Hematopoietic multipotent progenitor cell treated with erythropoietin and hydrocortisone succinate and interleukin-3 and kit ligand, for 17 days (in vitro differentiated cells): ENCODE data around the gene PUS1.
A peak's percentile ranks its signal among the peaks of the same experiment; 100 is the strongest.
"Not testable (repeated sequence)": the region's sequence is repeated elsewhere in the genome, so short reads cannot be mapped to it uniquely, and the experiment has no call there.

ENCODE experiments used
- DNase-seq: peaks from one replicate; pipeline ENCODE4 v3.0.0-alpha.2; 2015; ENCODE audit warnings: low spot score

The PUS1 gene

DNA sequence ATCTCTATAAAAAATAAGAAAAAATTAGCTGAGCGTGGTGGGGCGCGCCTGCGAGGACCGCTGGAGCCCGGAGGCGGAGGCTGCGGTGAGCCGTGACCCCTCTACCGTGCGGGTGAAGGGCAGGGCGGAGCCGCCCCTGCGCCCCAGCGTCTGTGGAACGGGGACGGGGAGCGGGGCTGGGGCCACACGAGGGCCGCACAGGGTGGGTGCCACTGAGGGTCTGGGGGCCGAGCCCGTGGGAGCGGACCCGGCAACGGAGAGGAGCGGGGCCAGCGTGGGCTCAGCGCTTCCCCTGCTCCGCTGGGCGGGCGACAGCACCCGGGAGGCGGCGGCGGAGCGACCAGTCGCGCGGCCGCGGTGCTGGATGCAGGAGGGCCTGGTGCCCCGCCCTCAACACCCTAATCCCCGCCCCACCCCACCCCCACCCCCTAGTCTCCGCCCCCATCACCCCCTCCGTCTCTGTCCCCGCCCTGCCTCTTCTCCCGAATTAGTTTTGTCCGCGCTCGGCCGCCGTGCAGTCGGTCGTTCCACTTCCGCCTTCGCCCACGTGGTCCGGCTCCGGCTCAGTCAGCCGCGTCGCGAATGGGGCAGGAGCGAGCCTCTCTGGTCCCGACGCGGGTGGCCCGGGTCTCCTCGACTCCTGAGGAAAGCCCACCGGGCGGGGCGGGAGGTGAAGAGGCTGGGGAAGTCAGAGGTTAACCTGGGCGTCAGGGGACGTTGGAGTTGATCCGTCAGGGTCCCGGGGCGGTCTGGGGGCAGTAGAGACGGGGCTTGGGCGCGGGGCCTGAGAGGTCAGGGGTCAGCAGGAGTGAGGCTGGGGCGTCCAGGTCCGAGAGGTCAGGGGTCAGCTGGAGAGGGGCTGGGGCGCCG lies at the start of gene PUS1:
PUS1 (plus strand) TSS at position 566 of the 870 bp plus-strand sequence. CDS start 447 bp downstream, outside the sequence.
- peak; percentile 87 for DNase-seq

DNA sequence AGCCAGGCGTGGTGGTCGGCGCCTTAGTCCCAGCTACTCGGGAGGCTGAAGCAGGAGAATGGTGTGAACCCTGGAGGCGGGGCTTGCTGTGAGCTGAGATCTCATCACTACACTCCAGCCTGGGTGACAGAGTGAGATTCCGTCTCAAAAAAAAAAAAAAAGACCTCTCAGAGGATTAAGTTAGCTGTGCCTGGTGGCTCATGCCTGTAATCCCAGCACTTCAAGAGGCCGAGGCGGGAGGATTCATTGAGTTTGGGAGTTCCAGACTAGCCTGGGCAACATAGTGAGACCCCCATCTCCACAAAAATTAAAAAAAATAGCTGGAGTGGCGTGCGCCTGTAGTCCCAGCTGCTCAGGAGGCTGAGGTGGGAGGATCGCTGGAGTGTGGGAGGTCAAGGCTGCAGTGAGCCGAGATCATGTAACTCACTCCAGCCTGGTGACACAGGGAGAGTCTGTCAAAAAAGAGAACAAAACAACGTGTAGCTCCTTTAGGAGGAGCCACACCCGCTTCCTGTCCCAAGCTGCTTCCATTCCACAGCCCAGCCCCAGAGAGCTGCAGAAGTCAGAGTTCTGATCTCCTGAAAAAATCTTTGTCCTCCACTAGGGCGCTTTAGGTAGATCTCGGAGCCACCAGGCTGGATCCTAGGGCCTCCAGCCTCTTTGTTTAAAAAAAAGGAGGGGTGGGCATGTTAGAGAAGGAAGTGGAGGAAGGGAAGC lies 46.1 kb upstream of the PUS1 start:
- no peak for DNase-seq

DNA sequence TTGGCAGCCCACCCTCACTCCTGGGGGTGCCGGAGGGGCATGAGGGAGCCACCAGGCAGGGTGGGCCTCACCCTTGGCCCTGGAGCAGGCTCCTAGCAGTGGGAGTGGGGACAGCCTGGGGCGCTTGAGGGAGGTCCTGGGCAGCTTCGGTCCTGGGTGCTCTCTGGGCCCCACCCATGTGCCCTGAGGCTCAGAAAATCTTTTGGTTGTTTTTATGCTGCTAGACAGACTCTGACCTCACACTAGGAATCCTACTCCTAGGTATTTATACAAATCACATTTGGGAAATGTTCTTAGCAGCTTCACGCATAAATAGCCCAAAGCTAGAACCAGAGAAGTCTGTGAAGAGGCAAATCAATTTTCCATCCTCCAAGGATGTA lies 45.6 kb upstream of the PUS1 start:
- DNase-seq = no peak

DNA sequence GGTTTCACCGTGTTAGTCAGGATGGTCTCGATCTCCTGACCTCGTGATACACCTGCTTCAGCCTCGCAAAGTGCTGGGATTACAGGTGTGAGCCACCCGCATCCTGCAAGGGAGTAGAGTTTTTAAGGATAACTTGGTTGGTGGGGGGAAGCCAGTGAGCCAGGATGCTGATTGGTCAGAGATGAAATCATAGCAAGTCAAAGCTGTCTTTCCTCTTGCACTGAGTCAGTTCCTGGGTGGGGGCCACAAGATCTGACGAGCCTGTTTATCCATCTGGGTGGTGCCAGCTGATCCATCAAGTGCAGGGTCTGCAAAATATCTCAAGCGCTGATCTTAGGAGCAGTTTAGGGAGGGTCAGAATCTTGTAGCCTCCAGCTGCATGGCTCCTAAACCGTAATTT lies 44.0 kb upstream of the PUS1 start:
- not testable (repeated sequence) for DNase-seq

DNA sequence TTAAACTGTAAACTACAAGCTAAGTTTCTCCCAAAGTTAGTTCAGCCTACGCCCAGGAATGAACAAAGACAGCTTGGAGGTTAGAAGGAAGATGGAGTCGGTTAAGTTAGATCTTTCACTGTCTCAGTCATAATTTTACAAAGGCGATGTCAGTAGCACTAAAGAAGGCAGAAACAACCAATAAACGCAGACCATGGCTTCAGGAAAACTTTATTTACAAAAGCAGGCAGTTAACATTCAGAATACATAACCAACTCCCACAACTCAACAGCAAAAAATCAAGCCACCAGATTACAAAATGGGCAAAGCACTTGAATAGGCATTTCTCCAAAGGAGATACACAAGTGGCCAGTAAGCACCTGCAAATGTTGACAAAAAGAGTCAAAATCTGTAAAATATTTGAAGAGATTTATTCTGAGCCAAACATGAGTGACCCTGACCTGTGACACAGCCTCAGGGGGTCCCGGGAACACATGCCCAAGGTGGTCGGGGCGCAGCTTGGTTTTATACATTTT lies 43.5 kb upstream of the PUS1 start:
- DNase-seq = no peak

DNA sequence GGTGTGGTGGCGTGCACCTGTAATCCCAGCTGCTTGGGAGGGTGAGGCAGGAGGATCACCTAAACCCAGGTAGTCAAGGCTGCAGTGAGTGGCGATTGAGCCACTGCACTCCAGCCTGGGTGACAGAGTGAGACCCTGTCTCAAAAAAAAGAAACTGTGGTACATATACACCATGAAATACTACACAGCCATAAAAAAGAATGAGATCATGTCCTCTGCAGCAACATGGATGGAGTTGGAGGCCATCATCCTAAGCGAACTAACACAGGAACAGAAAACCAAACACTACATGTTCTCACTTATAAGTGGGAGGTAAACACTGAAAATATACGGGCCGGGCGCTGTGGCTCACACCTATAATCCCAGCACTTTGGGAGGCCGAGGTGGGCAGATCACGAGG lies 37.4 kb upstream of the PUS1 start:
- DNase-seq = not testable (repeated sequence)

DNA sequence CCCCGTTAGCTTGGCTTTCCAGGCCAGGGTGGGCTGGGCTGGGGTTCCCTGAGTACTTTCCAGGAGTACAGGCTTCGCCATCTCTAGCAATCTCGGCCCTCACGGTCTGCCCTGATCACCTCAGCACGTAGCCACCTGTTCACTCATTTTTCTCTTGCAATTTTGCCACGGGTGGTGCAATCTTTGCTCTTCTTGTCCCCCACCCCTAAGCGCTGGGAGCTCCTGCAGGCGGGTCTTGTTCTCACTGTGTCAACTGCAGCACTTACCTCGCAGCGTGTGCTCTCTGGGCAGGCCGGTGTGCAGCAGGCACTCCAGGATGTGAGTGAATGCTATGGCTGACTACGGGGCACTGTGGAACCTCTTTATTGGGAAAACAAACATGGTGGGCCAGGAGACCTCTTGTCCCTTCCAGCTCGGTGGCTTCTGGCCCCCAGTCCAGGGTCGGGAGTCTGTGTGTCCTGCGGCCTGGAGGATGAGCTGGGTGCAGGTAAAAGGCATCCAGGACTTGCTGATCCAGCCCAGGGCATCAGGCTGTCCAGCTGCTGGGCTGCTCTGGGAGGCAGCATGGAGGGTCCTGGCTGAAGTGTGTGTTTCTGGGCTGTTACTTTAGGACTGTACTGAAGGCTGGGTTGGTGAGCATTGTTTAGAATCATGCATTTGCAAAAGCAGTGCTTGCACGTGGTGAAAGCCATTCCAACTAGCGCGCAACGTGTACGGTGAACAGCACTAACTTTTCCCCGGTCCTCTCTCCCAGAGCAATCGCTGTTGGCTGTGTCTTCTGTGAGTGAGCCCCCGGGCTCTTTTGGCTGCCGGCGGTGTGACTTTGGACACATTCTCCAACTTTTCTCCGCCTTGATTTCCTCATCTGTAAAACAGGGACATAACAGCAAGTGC lies 36.1 kb upstream of the PUS1 start:
- no peak for DNase-seq

DNA sequence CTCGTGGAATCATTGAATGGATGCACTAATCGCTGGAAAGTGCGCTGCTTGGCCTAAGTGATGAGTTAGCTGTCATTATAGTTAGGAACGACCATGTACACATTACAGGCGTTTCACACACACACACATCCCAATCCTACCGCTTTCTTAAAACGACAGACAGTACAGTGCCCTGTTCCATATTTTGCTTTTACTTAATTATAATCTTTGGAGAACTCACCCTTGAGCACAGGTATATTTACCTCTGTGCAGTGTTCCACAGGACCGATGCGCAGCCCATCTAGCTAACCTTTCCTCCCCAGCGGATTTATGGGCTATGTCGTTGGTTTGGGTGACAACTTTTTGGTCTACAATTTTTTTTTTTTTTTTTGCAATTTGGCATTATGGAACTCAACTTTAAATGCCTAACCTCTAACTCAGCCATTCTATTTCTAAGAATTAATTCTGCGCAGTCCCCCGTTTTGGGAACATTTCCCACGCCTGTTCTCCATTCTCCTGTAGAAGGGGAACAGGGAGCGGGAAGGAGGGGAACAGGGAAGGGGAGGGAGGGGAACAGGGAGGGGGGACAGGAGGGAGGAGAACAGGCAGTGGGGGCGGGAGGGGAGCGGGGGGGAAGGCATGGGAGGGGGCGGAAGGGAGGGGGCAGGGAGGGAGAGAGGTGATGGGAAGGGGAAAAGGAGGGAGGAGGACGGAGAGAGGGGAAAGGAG lies 35.3 kb upstream of the PUS1 start:
- DNase-seq = no peak

DNA sequence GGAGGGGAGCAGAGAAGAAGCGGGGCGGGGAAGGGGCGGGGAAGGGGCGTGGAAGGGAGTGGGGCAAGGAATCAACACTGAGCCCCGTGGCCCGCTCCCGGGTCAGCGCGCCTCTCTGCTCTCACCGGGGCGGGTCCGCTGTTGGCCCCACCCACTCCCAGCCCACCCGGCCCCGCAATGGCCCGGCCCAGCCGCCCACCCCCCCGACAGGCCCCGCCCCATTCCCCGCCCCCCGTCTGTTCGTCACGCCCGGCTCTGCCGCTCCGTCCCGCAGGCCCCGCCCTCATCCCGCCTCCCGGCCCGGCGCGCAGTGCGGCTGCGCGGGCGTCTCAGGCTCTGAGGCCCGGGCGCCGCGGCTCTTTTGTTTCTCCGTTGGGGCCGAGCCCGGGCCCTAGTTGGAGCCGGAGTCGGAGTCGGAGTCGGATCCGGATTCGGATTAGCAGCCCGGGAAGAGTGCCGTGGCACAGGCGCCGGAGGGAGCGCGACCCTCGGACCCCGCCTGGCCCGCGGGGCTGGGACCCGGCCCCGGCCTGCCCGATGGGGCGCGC lies 34.7 kb upstream of the PUS1 start, which contains the start of gene ULK1:
ULK1 (plus strand) TSS at position 310 of the 548 bp plus-strand sequence. CDS start 380 bp downstream, outside the sequence.
- DNase-seq = peak; percentile 95

DNA sequence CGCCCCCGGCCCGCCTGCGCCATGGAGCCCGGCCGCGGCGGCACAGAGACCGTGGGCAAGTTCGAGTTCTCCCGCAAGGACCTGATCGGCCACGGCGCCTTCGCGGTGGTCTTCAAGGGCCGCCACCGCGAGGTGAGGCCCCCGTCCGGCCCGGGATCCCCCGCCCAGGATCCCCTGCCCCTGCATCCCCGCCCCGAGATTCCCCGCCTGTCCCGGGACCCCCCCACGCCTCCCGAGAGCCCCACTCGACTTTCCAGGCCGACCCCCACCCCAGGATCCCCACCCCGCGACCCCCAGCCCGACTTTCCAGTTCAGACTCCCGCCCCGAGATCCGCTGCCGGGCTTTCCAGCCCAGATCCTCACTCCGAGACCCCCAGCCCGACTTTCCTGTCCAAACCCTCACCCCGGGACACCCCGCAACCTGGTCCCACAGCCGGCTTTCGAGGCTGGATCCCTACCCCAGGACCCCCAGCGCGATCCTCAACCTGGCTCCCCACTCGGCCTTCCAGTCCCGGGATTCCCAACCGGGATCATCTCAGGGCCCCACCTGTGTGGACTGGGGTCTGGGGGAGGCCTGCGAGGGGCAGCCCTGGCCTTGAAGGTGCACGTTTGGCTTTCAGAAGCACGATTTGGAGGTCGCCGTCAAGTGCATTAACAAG lies 34.0 kb upstream of the PUS1 start:
- peak; percentile 37 for DNase-seq

DNA sequence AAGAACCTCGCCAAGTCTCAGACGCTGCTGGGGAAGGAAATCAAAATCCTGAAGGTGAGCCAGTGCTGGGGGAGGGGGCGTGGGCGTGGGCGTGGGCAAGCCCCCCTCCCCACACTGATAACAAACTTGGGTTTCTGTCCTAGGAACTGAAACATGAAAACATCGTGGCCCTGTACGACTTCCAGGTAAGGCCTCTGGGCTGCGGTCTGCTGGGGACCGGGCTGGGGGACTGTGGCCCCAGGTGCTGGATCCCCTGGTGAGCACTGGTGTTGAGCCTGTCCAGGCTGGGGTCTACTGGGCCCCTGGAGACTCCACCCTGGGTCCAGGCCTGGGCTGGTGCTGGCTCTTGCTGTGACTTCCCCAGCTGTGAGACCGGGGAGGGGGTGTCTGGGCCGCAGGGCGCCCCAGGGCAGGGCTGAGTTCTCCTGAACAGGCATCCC lies 33.4 kb upstream of the PUS1 start:
- no peak for DNase-seq

DNA sequence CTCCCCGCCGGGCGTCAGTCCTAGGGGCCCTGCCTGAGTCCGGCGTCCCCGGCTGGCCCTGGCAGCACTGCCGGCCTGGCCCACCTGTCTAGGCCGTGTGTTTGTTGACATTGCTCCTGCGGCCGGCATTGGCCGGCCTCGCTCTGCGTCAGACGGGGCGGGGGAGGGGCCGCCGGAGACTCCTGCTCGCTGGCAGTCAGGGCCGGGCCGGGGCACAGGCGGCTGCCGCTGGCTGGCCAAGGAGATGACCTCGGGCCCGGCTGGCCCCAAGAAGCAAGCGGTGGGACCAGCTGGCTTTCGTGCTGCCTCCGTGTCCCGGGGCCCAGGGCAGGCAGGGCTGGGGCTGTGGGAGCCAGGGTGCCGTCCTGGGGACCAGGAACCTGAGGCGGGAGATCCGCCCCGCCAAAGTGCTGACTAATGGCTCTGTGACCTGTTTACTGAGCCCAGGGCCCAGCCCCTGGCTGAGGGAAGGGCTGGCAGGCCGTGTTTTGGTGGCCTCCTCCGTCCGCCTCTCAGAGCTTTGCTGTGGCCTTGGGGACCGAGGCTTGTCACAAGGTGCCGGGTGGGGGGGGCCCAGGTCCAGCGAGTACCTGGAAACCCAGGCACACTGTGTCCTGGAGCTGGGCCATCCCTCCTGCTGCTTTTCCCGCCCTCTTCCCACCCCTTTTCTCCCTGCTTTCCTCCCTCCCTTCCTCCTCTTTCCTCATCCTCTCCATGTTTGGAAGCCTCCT lies 32.8 kb upstream of the PUS1 start:
- peak; percentile 93 for DNase-seq

DNA sequence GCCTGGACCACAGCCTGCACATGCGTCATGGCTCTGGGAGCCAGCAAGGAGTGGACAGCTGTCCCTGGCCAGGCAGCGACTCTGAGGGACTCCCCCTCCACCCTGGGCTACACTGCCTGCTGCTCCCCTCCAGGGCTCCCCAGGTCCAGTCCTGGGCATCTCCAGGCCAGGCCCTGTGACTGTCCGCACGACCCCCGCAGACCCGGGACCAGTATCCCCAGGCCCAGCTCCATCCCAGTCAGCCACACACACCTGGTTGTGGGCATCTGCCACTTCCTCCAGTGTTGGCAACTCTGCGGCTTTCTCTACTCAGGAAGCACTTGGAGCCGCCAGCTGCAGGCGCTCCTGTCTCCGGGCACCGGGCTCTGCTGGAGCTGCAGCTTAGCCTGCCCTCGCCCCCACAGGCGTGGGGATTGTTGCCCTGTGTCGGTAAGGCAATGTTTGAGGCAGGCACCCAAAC lies 32.2 kb upstream of the PUS1 start:
- no peak for DNase-seq

DNA sequence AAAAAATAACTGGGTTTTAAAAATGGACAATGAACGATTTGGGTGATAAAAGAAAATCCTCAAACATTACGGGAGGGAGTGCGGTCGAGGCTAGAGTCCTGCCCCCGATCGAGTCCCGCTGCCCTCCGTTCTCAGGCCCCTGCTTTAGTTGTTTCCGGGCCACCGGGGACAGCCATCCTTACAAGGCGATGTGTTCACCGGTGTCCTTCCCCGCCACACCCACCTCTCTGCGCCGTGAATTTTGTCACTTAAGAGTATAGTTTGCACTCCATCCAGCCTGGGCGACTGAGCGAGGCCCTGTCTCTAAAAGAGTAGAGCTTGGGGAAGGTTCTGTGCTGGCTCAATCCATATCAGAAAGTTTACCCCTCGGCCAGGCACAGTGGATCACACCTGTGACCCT lies 31.8 kb upstream of the PUS1 start:
- no peak for DNase-seq

DNA sequence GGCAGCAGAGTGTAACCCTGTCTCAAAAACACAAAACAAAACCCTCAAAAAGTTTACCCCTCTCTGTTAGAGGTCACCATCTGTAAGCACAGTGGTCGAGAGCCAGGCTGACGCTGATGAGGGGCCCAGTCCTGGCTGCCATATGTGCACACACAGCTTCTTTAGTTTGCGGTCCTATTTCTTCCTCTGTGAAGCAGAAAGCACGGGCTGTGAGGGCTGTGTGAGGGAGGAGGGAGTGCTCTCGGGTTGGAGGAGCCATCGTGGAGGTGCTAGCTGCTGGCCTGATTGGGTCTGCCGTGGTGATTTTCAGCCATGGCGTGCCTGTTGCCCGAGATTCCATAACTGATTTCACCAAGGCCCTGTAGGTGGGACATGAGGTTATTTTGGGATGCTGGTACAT lies 31.2 kb upstream of the PUS1 start:
- no peak for DNase-seq

DNA sequence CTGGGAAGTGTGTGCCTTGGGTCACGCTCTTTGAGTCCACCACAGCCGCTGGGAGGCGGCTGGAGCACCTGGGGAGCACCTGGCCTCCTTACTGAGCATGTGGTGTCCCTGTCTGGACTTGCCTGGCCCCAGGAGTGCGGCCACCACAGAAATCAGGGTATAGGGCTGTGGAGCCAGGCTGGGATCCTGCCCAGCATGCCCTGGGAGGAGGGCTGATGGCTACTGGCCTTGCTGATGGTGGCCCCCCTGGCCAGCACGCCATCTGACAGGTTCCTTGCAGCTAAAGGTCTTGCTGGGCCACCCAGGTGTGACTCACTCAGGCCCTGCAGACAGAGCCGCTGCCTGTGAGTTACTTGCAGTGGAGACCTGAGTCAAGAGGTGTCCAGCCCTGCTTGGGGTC lies 28.7 kb upstream of the PUS1 start:
- DNase-seq = no peak

DNA sequence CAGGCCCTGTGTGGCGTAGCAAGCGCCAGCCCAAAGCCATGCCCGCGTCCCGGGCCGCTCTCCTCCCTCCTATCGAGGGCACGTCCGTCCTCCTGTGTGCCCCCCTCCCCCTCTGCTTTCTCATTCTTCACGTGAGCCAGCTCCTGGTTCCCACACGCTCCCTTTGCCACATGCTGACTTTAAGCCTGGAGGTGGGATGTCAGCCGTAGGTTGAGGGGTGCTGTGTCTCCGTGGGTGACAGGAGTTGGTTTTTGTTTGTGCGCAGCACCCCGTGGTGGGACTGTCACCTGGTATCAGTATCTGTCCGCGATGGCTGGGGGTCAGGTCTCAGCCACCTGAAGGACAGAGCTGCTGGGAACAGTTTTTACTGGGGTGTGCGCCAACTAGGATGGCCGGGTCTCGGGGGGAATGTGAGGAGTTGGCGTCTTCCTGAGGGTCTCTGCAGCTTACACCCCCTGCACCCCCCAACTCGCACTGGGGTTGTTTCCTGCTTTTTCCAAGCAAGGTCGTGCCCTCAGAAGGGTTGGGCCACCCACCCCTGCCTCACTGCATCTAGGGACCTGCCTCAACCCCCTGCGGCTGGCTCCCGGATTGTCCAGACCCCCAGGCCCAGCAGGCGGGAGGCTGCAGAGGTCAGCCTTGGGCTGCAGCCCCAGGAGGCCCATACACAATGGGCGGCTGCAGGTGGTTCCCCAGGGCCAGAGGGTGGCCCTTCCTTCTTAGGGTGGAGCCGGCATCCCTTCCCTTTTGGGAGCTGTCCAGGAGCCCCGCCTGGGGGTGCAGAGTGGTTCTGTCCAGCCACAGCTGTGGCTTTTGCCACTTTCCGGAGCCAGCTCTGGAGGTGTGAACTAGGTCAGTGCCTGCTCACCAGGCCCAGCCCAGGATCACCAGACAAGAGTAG lies 27.4 kb upstream of the PUS1 start:
- no peak for DNase-seq
